GM19397 (cell line): ENCODE data around the gene CHPF.

Source experiments
- ATAC-seq: cut with Tn5 transposase; IDR thresholded peaks from one replicate; pipeline ENCODE4 v1.9.1; 2021; ENCODE audit warnings: mild to moderate bottlenecking, moderate library complexity; ENCODE audit not compliant: unreplicated experiment

Gene CHPF, protein sequence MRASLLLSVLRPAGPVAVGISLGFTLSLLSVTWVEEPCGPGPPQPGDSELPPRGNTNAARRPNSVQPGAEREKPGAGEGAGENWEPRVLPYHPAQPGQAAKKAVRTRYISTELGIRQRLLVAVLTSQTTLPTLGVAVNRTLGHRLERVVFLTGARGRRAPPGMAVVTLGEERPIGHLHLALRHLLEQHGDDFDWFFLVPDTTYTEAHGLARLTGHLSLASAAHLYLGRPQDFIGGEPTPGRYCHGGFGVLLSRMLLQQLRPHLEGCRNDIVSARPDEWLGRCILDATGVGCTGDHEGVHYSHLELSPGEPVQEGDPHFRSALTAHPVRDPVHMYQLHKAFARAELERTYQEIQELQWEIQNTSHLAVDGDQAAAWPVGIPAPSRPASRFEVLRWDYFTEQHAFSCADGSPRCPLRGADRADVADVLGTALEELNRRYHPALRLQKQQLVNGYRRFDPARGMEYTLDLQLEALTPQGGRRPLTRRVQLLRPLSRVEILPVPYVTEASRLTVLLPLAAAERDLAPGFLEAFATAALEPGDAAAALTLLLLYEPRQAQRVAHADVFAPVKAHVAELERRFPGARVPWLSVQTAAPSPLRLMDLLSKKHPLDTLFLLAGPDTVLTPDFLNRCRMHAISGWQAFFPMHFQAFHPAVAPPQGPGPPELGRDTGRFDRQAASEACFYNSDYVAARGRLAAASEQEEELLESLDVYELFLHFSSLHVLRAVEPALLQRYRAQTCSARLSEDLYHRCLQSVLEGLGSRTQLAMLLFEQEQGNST

DNA sequence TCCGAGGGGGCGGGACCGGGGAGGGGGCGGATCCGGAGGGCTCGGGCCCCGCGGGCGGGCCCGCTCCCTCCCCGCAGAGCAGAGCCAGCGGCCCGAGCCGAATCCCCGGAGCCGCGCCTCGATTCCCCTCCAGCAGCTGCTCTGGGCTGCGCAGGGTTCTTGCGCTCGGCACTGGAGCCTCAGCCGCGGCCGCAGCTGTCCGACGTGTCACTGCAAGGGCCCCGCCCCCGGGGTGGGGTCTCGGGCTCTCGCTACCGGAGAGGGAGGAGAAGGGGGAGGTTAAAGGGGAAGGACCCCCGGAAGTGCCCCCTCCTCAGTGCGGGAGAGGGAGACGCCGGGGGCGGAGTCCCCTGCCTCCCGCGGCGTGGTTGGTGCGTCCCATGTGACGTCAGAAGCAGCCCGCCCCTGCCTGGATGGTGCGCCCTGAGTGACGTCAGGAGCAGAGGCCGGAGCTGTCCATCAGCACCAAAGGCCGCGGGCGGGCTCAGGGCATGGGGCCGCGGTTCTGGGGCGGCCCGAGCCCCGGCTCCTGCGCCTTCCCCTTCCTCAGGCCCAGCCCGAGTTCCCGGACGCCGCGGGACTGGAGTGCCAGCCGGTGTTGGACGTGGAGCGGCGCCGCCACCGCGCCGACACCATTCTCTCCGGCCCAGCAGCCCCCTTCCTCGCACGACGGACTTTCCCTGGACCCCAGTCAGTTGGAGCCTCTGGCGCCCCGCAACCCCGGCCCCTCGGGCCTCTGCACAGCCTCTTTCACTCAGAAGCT, at the start of gene CHPF, which contains the start of gene TMEM198:
Gene CHPF, minus strand, starts transcription at position 214 of the 763 bp plus-strand sequence. CDS start 271 bp downstream, outside the sequence.
Gene TMEM198, plus strand, starts transcription at position 433 of the 763 bp plus-strand sequence. CDS start 700 bp downstream, outside the sequence.
- peak; percentile 75 for ATAC-seq

DNA sequence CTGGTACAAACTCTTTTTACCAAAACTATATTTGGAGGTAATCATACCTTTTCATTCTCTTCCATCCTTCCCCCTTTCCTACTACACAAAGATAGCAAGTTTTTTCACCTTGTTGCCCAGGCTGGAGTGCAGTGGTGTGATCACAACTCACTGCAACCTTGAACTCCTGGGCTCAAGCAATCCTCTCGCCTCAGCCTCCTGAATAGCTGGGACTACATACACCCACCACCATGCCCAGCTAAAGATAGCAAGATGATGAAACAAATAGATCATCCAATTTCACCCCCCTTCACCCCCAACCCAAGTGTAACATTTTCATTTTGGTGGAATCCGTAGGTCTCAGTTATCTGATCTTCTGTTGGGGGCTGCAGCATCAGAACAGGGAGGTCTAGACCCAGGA, 49.5 kb upstream of the CHPF start:
- ATAC-seq: no peak

DNA sequence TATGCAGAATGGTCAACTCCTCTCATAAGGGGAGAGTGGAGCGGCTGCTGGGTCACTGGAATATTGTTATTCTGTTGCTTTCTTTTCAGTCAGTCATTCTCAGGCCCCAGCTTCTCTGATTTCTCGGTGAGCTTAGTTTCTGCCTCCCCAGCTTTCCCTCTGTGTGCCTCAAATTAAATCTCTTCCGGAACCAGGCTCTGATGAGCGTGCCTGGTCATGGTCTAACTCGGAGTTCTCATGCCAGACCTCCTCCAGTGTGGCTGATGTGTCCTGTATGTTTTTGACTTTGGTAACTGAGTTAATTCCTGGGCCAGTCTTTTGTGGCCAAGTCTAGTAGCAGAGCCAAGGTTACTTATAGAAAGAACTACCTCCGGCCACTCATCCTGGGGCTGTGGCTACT, 49.1 kb upstream of the CHPF start:
- no peak for ATAC-seq

DNA sequence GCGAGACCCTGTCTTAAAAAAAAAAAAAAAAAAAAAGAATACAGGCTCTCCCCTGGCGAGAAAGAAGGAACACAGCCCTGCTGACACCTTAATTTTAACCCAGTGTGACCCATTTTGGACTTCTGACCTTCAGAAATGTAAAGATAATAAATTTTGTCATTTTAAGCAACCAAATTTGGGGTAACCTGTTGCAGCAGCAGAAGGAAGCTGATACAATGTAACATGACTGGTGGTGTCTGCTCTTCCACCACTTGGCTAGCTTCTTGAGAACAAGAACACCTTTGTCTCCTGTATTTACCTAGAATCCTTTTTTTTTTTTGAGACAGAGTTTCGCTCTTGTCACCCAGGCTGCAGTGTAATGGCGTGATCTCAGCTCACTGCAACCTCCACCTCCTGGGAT, 47.5 kb upstream of the CHPF start:
- no peak for ATAC-seq

DNA sequence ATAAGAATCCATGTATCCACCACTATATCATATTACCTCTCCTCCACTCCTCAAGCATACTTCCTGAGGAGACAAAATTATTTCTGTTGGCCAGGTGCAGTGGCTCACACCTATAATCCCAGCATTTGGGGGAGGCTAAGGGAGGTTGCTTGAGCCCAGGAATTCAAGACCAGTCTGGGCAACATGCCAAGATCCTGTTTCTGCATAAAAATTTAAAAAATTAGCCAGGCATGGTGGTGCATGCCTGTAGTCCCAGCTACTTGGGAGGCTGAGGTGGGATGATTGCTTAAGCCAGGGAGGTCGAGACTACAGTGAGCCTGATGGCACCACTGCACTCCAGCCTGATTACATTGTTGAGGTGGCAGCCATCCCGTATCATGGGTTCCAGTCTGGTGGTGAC, 37.7 kb upstream of the CHPF start:
- no peak for ATAC-seq

DNA sequence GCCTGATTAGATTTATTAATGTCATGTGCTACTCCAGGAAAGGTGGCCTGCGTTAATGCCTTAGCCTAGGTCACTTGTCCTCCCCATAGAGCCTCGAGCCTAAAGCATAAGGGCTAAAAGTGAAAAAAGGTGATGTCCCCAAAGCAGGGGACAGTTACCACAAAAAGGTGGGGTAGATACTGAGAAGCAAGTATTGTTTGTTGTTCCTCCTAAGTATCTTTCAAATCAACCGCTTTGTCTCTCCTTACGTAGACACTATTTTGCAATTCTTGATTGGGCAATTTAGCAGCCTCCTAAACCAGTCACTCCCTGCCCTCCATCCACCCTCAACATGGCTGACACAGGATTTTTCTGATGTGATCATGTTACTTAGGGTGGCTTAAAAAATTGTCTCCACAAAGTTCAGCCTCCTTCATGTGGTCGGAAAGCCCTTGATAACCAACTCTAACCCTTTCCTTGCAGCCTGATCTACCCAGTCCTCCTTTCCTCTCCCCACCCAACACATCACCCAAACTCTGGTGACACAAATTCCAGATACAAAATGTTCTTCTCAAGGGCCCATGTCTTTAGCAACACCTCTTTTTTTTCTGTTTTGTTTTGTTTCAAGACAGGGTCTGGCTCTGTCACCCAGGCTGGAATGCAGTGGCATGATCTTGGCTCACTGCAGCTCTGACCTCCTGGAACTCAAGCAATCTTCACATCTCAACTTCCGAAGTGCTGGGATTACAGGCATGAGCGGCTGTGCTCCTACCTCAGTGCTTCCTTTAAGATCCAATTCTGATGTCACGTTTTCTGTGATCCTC, 35.4 kb upstream of the CHPF start:
- no peak for ATAC-seq

DNA sequence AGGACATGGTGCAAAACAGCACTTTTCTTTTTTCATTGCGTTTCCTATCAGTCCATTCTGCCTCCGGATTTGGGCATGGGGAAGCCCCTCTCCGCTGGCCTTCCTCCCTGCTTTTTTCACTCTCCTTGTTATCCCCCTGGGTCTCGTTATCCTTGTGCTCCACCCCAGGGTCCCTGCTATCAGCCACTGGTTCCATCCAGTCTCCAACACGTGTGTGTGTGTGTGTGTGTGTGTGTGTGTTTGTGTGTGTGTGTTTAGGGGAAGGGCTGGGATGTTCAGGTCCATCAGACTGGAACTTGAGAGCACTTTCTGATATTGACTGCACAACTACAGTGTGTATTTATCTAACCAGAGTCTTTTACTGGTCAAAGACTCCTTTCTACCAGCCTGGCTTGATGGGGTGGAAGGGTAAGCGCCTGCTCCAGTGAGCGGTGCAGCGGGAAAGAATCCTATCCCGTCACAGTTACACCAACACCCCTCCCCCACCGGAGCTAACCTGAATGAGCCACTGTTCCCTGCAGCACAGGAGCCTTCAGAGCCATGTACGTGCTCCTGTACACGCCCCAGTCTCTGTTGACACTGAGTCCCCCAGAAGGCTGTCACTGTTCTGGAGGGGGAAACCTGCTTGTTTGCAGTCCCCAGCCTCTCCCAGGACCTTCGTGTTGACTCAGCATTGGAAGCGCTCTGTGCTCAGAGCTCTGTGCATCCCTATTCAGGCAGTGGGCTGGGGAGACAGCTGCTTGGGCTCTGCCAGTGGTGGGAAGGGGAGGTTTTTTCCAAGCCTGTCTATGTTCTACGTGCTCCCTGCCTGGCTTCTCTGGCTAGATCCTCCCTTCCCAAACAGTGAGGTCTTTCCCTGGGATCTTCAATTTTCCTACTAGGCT, 33.1 kb upstream of the CHPF start:
- ATAC-seq: no peak

DNA sequence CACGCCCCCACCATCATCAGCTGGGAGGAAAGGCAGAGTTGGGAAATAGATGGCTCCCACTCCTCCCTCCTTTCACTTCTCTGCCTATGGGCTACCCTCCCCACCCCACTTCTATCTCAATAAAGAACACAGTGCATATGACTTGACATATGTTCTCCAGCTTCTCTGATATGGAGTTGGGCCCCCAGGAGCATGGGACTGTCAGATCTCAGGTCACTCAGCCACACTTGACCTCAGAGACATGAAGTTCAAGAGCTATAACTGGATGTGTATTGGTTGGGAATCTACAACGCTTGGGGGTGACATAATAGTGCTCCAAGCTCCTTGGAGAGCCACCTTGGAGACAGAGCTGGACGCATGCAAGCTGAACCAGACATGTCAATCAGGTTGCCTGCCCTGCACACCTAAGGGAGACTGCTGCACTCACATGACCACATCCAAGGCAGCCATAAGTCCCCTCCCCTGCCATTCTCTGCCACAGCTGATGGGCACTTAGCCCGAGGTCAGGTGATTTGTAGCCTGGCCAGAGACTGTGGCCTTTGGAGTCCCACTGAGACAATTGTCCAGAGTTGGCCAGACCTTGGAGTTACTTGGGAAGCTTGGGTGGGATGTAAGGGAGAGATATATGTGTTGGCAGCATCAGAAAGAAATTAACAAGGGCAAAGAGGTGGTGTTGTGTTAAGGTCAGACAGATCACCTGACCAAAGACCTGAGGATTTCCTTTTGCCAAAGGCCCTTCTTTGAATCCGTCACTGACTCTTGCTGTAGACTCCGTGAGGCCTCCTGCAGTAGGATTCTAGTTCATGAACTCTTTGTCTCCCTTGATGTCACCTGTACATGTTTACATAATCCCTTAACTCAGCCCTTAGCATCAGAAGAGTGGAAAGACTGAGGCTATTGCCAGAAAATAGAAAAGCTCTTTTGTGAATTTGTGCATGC, 32.2 kb upstream of the CHPF start:
- no peak for ATAC-seq

DNA sequence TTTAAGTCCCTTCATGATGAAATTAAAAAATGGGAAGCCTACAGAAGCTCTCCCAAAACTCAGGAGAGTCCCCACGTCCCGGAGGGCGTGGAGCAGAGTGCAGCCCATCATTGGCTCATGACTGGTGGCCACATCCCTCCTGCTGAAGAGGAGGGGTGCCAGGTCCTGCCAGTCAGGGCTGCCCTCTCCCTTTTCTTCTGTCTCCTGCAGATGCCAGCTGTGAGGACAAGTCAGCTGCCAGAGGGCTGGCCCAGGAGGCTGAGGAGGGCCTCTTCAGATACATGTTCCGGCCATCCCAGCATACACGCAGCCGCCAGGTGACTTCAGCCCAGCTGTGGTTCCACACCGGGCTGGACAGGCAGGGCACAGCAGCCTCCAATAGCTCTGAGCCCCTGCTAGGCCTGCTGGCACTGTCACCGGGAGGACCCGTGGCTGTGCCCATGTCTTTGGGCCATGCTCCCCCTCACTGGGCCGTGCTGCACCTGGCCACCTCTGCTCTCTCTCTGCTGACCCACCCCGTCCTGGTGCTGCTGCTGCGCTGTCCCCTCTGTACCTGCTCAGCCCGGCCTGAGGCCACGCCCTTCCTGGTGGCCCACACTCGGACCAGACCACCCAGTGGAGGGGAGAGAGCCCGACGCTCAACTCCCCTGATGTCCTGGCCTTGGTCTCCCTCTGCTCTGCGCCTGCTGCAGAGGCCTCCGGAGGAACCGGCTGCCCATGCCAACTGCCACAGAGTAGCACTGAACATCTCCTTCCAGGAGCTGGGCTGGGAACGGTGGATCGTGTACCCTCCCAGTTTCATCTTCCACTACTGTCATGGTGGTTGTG, 31.1 kb upstream of the CHPF start:
- ATAC-seq: no peak

DNA sequence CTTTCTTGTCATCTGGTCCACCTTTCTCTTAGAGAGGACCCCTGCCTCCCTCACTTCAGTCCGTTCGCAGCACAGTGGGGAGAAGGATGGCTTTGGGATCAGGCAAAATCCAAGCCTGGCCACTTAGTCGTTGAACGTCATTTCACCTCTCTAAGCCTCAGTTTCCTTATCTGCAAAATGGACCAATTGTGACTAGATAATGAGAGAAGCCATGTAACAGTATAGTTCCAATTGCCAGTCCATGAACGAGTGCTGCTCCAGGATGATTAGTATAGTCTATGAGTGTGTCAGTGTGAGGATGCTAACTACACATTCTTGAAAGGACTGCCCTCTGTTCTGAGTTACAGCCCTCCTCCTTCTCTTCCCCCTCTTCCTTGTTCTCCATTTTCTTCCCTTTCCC, 29.6 kb upstream of the CHPF start:
- ATAC-seq: no peak

DNA sequence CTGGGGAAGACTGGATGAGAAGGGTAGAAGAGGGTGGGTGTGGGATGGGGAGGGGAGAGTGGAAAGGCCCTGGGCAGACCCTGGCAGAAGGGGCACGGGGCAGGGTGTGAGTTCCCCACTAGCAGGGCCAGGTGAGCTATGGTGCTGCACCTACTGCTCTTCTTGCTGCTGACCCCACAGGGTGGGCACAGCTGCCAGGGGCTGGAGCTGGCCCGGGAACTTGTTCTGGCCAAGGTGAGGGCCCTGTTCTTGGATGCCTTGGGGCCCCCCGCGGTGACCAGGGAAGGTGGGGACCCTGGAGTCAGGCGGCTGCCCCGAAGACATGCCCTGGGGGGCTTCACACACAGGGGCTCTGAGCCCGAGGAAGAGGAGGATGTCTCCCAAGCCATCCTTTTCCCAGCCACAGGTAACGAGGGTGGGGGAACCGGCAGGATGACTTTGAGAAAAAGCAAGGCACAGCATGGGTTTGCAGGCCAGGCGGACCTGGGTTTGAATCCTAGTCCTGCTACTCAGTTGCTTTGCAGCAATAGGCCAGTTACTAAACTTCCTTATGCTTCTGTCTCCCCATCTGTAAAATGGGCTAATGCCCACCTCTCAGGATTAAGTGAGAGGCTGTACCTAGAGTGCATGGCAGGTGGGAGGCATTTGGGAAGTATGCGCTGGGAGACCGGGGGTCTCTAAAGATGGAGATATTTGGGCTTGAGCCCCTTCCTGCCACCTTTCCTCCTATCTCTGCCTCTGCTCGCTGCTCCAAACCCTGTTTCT, 28.8 kb upstream of the CHPF start, which contains the start of gene INHA:
Gene INHA, plus strand, starts transcription at position 74 of the 765 bp plus-strand sequence. Its CDS starts 65 bp downstream, at position 139.
- ATAC-seq: no peak

DNA sequence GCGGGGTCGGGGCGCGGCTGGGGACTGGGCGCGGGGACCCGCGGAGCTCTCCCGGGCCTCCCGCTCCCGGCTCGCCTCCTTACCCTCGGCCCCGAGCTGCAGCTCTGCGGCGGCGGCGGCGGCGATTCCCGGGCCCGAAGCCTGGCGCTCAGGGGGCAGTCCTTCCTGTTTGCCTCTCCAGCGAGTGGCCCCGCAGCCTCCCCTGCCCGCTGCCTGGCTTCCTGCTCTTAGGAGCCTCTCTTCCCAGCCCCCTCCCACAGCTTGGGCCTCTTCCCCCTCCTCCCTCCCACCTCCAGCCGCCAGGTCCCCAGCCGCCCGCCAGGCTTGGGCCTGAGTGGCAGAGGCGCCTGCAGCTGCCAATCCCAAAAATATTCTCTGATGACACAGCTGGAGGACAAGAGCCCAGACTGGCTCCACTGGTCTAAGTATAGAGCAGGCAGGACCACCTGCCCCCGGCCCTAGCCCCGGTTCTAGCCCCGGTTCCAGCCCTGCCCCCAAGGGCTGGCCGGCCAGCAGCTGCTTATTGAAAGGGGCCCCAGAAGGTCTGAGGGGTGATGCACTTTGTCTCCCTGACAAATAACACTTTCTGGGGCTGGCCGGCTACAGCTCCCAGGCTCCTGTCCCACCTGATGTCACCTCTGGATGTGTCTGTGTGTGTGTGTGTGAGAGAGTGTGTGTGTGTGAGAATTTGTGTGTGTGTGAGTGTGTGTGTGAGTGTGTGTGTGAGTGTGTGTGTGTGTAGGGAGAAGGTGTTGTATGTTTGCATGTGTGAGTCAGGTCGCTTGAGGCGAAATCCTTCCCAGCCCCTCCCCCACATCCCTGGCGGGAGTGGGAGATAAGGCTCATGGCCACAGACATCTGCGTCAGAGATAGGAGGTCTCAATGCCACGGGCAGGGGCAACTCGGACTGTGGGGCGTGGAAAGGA, 28.0 kb upstream of the CHPF start, which contains the start of gene OBSL1:
Gene OBSL1, minus strand, starts transcription at position 229 of the 926 bp plus-strand sequence. CDS start 307 bp downstream, outside the sequence.
- no peak for ATAC-seq

DNA sequence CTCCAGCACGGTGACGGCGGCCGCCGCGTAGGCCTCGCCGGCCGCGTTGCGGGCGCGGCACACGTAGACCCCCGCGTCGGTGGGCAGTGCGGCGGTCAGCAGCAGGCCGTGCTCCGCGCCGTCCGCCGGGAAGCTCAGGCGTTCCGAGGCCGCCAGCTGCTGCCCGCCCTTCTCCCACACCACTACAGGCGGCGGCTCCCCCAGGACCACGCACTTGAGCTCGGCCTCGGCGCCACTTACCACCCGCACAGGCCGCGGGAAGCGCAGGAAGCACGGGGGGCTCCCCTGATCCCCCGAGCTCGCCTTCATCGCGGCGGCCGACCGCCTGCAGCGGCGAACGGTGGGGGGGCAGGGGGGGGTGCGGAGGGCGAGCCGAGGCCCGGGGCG, 27.3 kb upstream of the CHPF start:
- ATAC-seq: no peak

DNA sequence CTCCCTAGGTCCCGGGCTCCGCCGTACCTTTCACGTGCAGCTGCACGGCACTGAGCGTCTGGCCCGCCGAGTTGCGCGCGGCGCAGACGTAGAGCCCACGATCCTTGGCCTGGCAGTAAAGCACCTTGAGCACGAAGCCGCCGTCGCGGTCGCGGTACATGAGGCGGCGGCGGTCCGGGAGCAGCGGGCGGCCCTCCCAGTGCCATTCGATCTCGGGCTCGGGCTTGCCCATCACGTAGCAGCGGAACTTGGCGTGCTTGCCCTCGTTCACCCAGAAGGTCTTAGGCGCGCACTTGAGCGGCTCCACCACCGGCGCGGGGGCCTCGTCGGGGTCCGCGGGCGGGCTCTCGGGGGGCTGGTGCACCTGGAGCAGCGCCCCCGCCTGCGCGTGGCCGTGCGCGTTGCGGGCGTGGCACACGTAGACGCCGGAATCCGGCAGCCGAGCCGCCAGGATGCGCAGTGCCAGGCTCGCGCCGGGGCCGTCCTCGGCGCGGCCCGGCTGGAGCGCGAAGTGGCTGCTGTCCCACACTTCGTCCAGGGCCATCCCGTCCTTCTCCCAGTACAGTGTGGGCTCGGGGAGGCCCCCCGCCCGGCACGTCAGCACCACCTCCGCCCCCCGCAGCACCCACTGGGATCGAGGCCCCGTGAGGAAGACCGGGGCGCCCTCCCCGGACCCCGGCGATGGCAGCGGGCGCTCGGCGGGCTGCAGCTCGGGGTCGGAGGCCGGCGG, 26.8 kb upstream of the CHPF start:
- ATAC-seq: no peak

DNA sequence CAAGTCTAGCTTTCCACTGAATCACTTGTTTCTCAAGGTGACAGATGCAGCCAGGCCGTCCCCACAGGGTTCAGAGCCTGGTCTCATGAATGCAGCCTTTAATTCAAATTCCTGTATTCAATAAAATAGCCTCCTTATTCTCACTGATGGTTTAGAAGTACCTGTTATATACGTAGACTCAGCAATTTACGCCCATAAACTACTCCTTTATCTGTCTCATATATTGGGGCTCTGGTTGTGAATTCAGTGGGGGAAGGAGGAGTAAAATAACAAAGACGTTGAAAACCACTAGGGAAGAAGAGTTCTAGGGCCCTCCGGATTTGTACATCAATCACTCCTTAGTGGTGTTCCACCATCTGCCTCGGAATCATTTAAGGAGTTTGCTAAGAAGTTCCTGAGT, 26.0 kb upstream of the CHPF start:
- ATAC-seq: no peak
